Eye (tissue), 1 donor: ENCODE data around the gene CRLF3.
"Not testable (repeated sequence)": the region's sequence is repeated elsewhere in the genome, so short reads cannot be mapped to it uniquely, and the experiment has no call there.

Source experiments
- DNase-seq: peaks from one replicate; pipeline ENCODE4 v3.0.0-alpha.2; 2015

Gene CRLF3

GRCh38 chr17:30814236-30814635 lies 10.3 kb downstream of the CRLF3 start:
- not testable (repeated sequence) for DNase-seq

GRCh38 chr17:30812218-30813177 lies 12.0 kb downstream of the CRLF3 start:
- no peak for DNase-seq

- no peak for DNase-seq
Measured at GRCh38 chr17:30809867-30810266, 14.6 kb downstream of the CRLF3 start.

- DNase-seq = no peak
Measured at GRCh38 chr17:30808785-30809286, 15.7 kb downstream of the CRLF3 start.

GRCh38 chr17:30807896-30808295 lies 16.6 kb downstream of the CRLF3 start:
- no peak for DNase-seq

- no peak for DNase-seq
Measured at GRCh38 chr17:30805944-30806456, 18.5 kb downstream of the CRLF3 start.

- DNase-seq = no peak
Measured at GRCh38 chr17:30801671-30802070, 22.8 kb downstream of the CRLF3 start.

GRCh38 chr17:30796016-30796415 lies 28.5 kb downstream of the CRLF3 start:
- DNase-seq = no peak

- no peak for DNase-seq
Measured at GRCh38 chr17:30794372-30794771, 30.1 kb downstream of the CRLF3 start.

GRCh38 chr17:30793282-30793977 lies 31.1 kb downstream of the CRLF3 start:
- DNase-seq = no peak

- no peak for DNase-seq
Measured at GRCh38 chr17:30790279-30790678, 34.2 kb downstream of the CRLF3 start.

- DNase-seq = no peak
Measured at GRCh38 chr17:30788918-30789317, 35.6 kb downstream of the CRLF3 start.

- DNase-seq = no peak
Measured at GRCh38 chr17:30782206-30782605, 42.3 kb downstream of the CRLF3 start.

- no peak for DNase-seq
Measured at GRCh38 chr17:30780343-30780742, 44.1 kb downstream of the CRLF3 start.

- not testable (repeated sequence) for DNase-seq
Measured at GRCh38 chr17:30768771-30769170, 55.7 kb downstream of the CRLF3 start.

GRCh38 chr17:30767641-30768404 lies 56.7 kb downstream of the CRLF3 start:
- DNase-seq = not testable (repeated sequence)

- DNase-seq = no peak
Measured at GRCh38 chr17:30761060-30761459, 63.4 kb downstream of the CRLF3 start.

- not testable (repeated sequence) for DNase-seq
Measured at GRCh38 chr17:30753291-30753690, 71.2 kb downstream of the CRLF3 start.

- not testable (repeated sequence) for DNase-seq
Measured at GRCh38 chr17:30750982-30751381, 73.5 kb downstream of the CRLF3 start.

GRCh38 chr17:30747621-30748020 lies 76.9 kb downstream of the CRLF3 start:
- not testable (repeated sequence) for DNase-seq

- not testable (repeated sequence) for DNase-seq
Measured at GRCh38 chr17:30742669-30743068, 81.8 kb downstream of the CRLF3 start.

- not testable (repeated sequence) for DNase-seq
Measured at GRCh38 chr17:30736371-30736770, 88.1 kb downstream of the CRLF3 start.

GRCh38 chr17:30735644-30736043 lies 88.8 kb downstream of the CRLF3 start:
- not testable (repeated sequence) for DNase-seq
